Measurements from ENCODE around the gene PTPN18.

GRCh38 chr2:130307850-130308249 lies 48.0 kb upstream of the PTPN18 start:
- TF ChIP-seq ARID4B (CRISPR knock-in tag; IDR thresholded peaks at IDR 0.05; ENCODE audit: borderline replicate concordance) (no peak), ZNF263 (CRISPR knock-in tag; IDR thresholded peaks at IDR 0.05; ENCODE audit: low read depth) (no peak), HMGXB4 (CRISPR knock-in tag; IDR thresholded peaks at IDR 0.05) (no peak), CTCF (IDR thresholded peaks at IDR 0.05) (no peak), PREB (CRISPR knock-in tag; IDR thresholded peaks at IDR 0.05; ENCODE audit: borderline replicate concordance) (no peak), NFYB (CRISPR knock-in tag; conservative IDR thresholded peaks at IDR 0.05; ENCODE audit: low read depth) (no peak), FOXP4 (CRISPR knock-in tag; IDR thresholded peaks at IDR 0.05) (no peak), CREB1 (CRISPR knock-in tag; IDR thresholded peaks at IDR 0.05) (no peak), TCF7 (CRISPR knock-in tag; IDR thresholded peaks at IDR 0.05; ENCODE audit: low read depth) (no peak), USF1 (CRISPR knock-in tag; IDR thresholded peaks at IDR 0.05) (no peak), ATF2 (CRISPR knock-in tag; IDR thresholded peaks at IDR 0.05; ENCODE audit: borderline replicate concordance, low read depth) (no peak), ESRRA (CRISPR knock-in tag; IDR thresholded peaks at IDR 0.05; ENCODE audit: borderline replicate concordance) (no peak)
